ENCODE data around the gene ARMH3.

GRCh38 chr10:101933976-101934375 is 122.0 kb downstream of the ARMH3 start:
- no peak for TF ChIP-seq CTCF (IDR thresholded peaks at IDR 0.05; ENCODE audit: low read length)
- TF ChIP-seq EZH2phosphoT487 (IDR thresholded peaks at IDR 0.05; ENCODE audit: low read length) = no peak
- no peak for TF ChIP-seq EZH2 (optimal IDR thresholded peaks at IDR 0.05; ENCODE audit: low read depth, low read length)
